Measurements from ENCODE around the gene TMEM63B. TPM values are rescaled to one million over a fixed set of nuclear protein-coding genes. Genes with fewer than 3 reads are reported as not detected.

The TMEM63B gene
- total and polyA plus RNA-seq, 9 of the 15 experiments (the other 6 are each of a cell fraction or from before 2014, with no cell fraction given) = 0.14 to 39.4 (median 14.4) TPM

DNA sequence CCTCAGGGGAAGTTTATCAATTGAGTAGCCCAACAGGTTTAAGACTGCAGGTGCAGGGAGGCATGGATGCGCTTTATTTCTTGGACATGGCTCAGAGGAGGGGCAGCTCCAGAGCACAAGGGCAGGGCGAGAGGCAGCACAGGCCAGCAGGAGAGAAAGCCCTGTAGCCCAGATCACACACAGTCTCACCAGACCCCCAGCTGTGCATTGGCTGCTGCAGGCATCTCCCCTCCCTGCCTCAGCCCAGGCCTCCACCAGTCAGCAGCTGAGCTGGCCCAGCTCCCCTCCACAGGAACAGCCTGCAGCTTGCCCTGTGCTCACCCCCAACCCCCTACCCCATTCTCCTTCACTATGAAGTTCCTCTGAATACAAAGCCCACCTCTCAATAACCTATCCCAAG is 24.8 kb upstream of the TMEM63B start:
- no peak for DNase-seq (ENCODE audit: extremely low read depth in 1 of 4, low spot score in 3 of 4)
- no peak overlapping the region for H3K27ac ChIP-seq (ENCODE audit: extremely low read depth, low read depth, low read length)
- peak overlapping the region in 1 of 2 experiments; percentile 61; a peak in 2 of 4 replicates for H3K9ac ChIP-seq (ENCODE audit: insufficient read depth in 1 of 2, low read depth in 2 of 2, low read length in 2 of 2)
- no peaks in the 10 kb centered on the region for H3K9me1 ChIP-seq (ENCODE audit: control insufficient read depth, insufficient read depth, low read length)
- FAIRE-seq = no peak
- peaks cover 14% of the 10 kb centered on the region; the same call in 2 of the 3 replicates for H3K79me2 ChIP-seq (ENCODE audit: control insufficient read depth, insufficient read depth, low read length)
- WGBS (ENCODE audit: insufficient coverage, low coverage, missing lambda C conversion rate) = 87% methylated on average over 2 of the region's 2 CpGs
- in situ Hi-C loops (cut with MboI) = loop anchor here (5.0 kb wide), 1 partner anchor 50 kb away; no protein-coding TSS in a partner anchor
- H3K4me1 ChIP-seq (replicated peaks in 1 of 2; ENCODE audit: control insufficient read depth in 2 of 2, insufficient read depth in 2 of 2, low read length in 2 of 2) = peaks cover 0 to 3% of the 10 kb centered on the region in 2 experiments; a peak in 2 of 5 replicates
- ChIA-PET POLR2A (interaction anchor here (1.1 to 1.2 kb wide), 2 partner anchors 16 kb away, joined by 3 to 4 read pairs; no protein-coding TSS in a partner anchor), CTCF (ENCODE audit: low intra/inter-chr PET ratio) (no interaction called here)
- no peak overlapping the region for H2AFZ ChIP-seq (ENCODE audit: low read depth, low read length)
- no peak overlapping the region for H3K4me2 ChIP-seq (ENCODE audit: insufficient read depth, low read length)
- TF ChIP-seq KLF16 (IDR thresholded peaks at IDR 0.05) = no peak
- no peak for TF ChIP-seq ZNF431 (CRISPR knock-in tag; IDR thresholded peaks at IDR 0.05)
- peak; percentile 36; the same call in 1 of the 2 replicates for TF ChIP-seq POLR2G (IDR thresholded peaks at IDR 0.05; ENCODE audit: low read depth, low read length)
- no peak for TF ChIP-seq CCAR2 (IDR thresholded peaks at IDR 0.05; ENCODE audit: low read depth, low read length)
- no peak for TF ChIP-seq RAD21 (CRISPR knock-in tag; conservative IDR thresholded peaks at IDR 0.05 in 1 of 2, IDR thresholded peaks at IDR 0.05 in 1 of 2)
- no peak for TF ChIP-seq ZNF444 (CRISPR knock-in tag; IDR thresholded peaks at IDR 0.05)
- no peak for TF ChIP-seq ZNF699 (CRISPR knock-in tag; IDR thresholded peaks at IDR 0.05; ENCODE audit: insufficient replicate concordance)
- TF ChIP-seq SRF (CRISPR knock-in tag; IDR thresholded peaks at IDR 0.05) = no peak
- H3K36me3 ChIP-seq (ENCODE audit: control insufficient read depth, insufficient read depth, low read length) = peaks cover 88% of the 10 kb centered on the region
- H3K4me3 ChIP-seq = no peak overlapping the region
- no TSS peak for BruUV-seq (replicated peaks)
- ATAC-seq = peak; percentile 10; the same call in 1 of the 3 replicates
- intact Hi-C loops (cut with micrococcal nuclease) = no loop called here
- no peaks in the 10 kb centered on the region for H3K9me3 ChIP-seq (replicated peaks; ENCODE audit: control insufficient read depth, insufficient read depth, low read depth, low read length)
- no peaks in the 10 kb centered on the region for H3K27me3 ChIP-seq (ENCODE audit: control insufficient read depth in 2 of 2, insufficient read depth in 2 of 2, low read length in 2 of 2)
- peaks cover 8% of the 10 kb centered on the region for H4K20me1 ChIP-seq (replicated peaks; ENCODE audit: control insufficient read depth, insufficient read depth, low read length)
